RWPE2 (cell line): ENCODE results near the gene SDCCAG8.

Experiments
- ATAC-seq: fragments of 200-7000 bp; cut with Tn5 transposase; 3 replicates; pipeline ENCODE4 v1.9.1; 2021; ENCODE audit warnings: low read depth
- DNase-seq: peaks from one replicate; pipeline ENCODE4 v3.0.0-alpha.2; 2020; ENCODE audit warnings: low spot score
- H3K27ac ChIP-seq: fragments of 450-650 bp; 2 replicates; pipeline ENCODE4 v1.5.1; 2017; ENCODE audit warnings: mild to moderate bottlenecking; ENCODE audit not compliant: poor library complexity, severe bottlenecking
- H3K27me3 ChIP-seq: fragments of 250-450 bp; sonication (Bioruptor Pico); 2 replicates; pipeline ENCODE4 v1.5.1; 2021; ENCODE audit warnings: mild to moderate bottlenecking, moderate library complexity; ENCODE audit not compliant: insufficient read depth, poor library complexity, severe bottlenecking
- H3K36me3 ChIP-seq: fragments of 250-450 bp; sonication (Bioruptor Pico); 2 replicates; pipeline ENCODE4 v1.5.1; 2020; ENCODE audit warnings: low read depth, mild to moderate bottlenecking, moderate library complexity
- H3K4me1 ChIP-seq: fragments of 250-450 bp; sonication (Bioruptor Pico); 2 replicates; pipeline ENCODE4 v1.5.1; 2021; ENCODE audit warnings: mild to moderate bottlenecking, moderate library complexity; ENCODE audit not compliant: insufficient read depth, poor library complexity, severe bottlenecking
- H3K4me3 ChIP-seq: fragments of 250-450 bp; sonication (Bioruptor Pico); 2 replicates; pipeline ENCODE4 v1.5.1; 2021; ENCODE audit warnings: mild to moderate bottlenecking, moderate library complexity; ENCODE audit not compliant: severe bottlenecking
- H3K9me3 ChIP-seq: fragments of 250-450 bp; sonication (Bioruptor Pico); 2 replicates; pipeline ENCODE4 v1.5.1; 2021; ENCODE audit warnings: mild to moderate bottlenecking, moderate library complexity; ENCODE audit not compliant: severe bottlenecking
- CTCF ChIP-seq: fragments of 450-650 bp; IDR thresholded peaks from one replicate; pipeline ENCODE4 v1.5.1; 2017; ENCODE audit warnings: mild to moderate bottlenecking, moderate library complexity; ENCODE audit not compliant: poor library complexity, severe bottlenecking

SDCCAG8 gene

GRCh38 chr1:243428084-243428483 lies 172.2 kb downstream of the SDCCAG8 start:
- no peak for TF ChIP-seq CTCF
- H3K4me3 ChIP-seq: no peak overlapping the region
- ATAC-seq: no peak
- H3K9me3 ChIP-seq: no peaks in the 10 kb centered on the region
- DNase-seq: no peak
- no peak overlapping the region for H3K27ac ChIP-seq
- no peaks in the 10 kb centered on the region for H3K4me1 ChIP-seq
- H3K36me3 ChIP-seq: 0 out of 2 replicates have a peak, but pooled peaks cover 6% of the 10 kb centered on the region
- H3K27me3 ChIP-seq: no peaks in the 10 kb centered on the region

GRCh38 chr1:243428617-243429342 lies 172.9 kb downstream of the SDCCAG8 start:
- no peak for TF ChIP-seq CTCF
- Histone ChIP-seq H3K27me3 (no peaks in the 10 kb centered on the region), H3K4me3 (no peak overlapping the region), H3K4me1 (no peaks in the 10 kb centered on the region), H3K9me3 (no peaks in the 10 kb centered on the region), H3K27ac (no peak overlapping the region), H3K36me3 (0 out of 2 replicates have a peak, but pooled peaks cover 6% of the 10 kb centered on the region)
- ATAC-seq: no peak
- DNase-seq: no peak

DNA sequence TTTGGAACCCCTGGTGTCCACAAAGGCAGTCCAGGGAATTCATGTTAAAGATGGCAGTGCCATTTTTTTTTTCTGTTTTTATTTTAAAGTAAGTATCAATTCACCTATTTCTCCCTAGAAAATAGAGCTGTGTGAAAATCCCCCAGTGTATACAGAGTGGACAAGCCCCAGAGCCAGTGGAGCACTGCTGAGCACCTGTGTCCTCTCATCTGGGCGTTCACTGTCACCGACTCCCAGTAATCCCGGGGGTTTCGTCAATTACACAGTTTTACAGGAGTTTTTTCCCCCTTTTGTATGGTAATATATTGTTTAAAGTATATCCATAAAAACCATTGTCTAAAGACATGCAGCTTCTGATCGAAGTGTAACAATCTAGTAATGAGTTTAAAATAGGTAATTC lies 175.8 kb downstream of the SDCCAG8 start:
- no peak overlapping the region for H3K4me3 ChIP-seq
- 0 out of 2 replicates have a peak, but pooled peaks cover 5% of the 10 kb centered on the region for H3K36me3 ChIP-seq
- no peaks in the 10 kb centered on the region for H3K27me3 ChIP-seq

GRCh38 chr1:243432136-243432535 lies 176.3 kb downstream of the SDCCAG8 start:
- DNase-seq (no peak), ATAC-seq (no peak)
- TF ChIP-seq CTCF: no peak
- no peaks in the 10 kb centered on the region for H3K27me3 ChIP-seq
- no peak overlapping the region for H3K4me3 ChIP-seq
- no peaks in the 10 kb centered on the region for H3K4me1 ChIP-seq
- no peak overlapping the region for H3K27ac ChIP-seq
- H3K9me3 ChIP-seq: no peaks in the 10 kb centered on the region
- 0 out of 2 replicates have a peak, but pooled peaks cover 3% of the 10 kb centered on the region for H3K36me3 ChIP-seq

More for the DNA sequence above, 175.8 kb downstream of the SDCCAG8 start:
- no peak for DNase-seq
- Histone ChIP-seq H3K9me3 (no peaks in the 10 kb centered on the region), H3K27ac (no peak overlapping the region), H3K4me1 (no peaks in the 10 kb centered on the region)
- no peak for TF ChIP-seq CTCF
- no peak for ATAC-seq

DNA sequence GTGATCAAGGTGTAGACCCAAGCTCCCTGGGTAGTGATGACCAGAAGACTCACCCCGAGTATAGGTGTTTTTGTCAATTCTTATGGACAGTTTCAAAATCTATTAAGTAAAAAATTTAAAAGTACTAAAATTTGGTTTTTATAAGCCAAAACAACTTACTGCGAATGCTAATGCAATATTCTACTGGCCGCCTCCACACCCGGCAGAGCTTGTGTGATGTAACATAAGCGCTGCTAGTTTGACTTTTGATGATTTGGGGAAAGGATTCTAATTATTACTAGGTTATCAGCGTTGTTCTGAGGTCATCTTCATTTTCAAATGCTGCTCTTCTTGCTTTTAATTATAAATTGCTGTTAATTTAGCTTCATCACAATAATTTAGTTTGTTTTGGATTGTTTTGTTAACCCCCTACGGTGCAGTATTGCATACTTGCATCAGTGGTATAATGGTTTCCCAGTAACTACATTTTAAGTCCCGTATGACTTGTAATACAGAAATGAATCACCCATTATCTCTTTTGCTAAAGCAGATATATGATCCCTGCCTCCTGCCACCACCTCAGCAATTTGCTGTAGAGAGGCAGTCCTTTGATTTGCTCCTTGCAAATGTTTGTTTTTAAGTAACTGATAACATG lies 178.0 kb downstream of the SDCCAG8 start:
- no peak for TF ChIP-seq CTCF
- Histone ChIP-seq H3K9me3 (no peaks in the 10 kb centered on the region), H3K4me1 (no peaks in the 10 kb centered on the region), H3K27me3 (no peaks in the 10 kb centered on the region), H3K36me3 (no peaks in the 10 kb centered on the region), H3K27ac (no peak overlapping the region), H3K4me3 (no peak overlapping the region)
- DNase-seq (no peak), ATAC-seq (no peak)
